Psoas muscle (tissue), 8 donors: ENCODE results near the gene KCNQ5. TPM values are rescaled to one million over a fixed set of nuclear protein-coding genes. Genes with fewer than 3 reads are reported as not detected.

ENCODE experiments used
- ATAC-seq, 4 donors: fragments of 200-7000 bp; cut with Tn5 transposase; one replicate each; pipeline ENCODE4 v1.9.1; 2020; ENCODE audit warnings: moderate library complexity in 3 of 4, mild to moderate bottlenecking in 2 of 4
- DNase-seq, 2 donors: peaks; one replicate each; pipeline ENCODE4 v3.0.0-alpha.2; 2020
- H3K27ac ChIP-seq: fragments of 200-600 bp; one replicate; pipeline ENCODE4 v1.8.0; 2022
- H3K27me3 ChIP-seq, 3 donors: fragments of 200-600 bp in 1 of 3; one replicate each; pipeline versions ENCODE4 v1.6.1 to v1.8.0; 2013 to 2022; ENCODE audit warnings: low read length in 2 of 3, mild to moderate bottlenecking in 2 of 3, moderate library complexity in 1 of 3; ENCODE audit not compliant: insufficient read depth in 3 of 3
- H3K36me3 ChIP-seq, 2 donors: fragments of 200-600 bp in 1 of 2; one replicate each; pipeline versions ENCODE4 v1.6.1 to v1.8.0; 2013 to 2022; ENCODE audit warnings: low read depth in 1 of 2, mild to moderate bottlenecking in 1 of 2, moderate library complexity in 1 of 2; ENCODE audit not compliant: insufficient read depth in 1 of 2
- H3K4me1 ChIP-seq: fragments of 200-600 bp; one replicate; pipeline ENCODE4 v1.8.0; 2022
- H3K4me3 ChIP-seq: fragments of 200-600 bp; one replicate; pipeline ENCODE4 v1.8.0; 2022; ENCODE audit warnings: mild to moderate bottlenecking
- H3K9me3 ChIP-seq: fragments of 200-600 bp; one replicate; pipeline ENCODE4 v1.8.0; 2022
- CTCF ChIP-seq: fragments of 200-600 bp; IDR thresholded peaks from one replicate; pipeline ENCODE4 v1.8.0; 2022; ENCODE audit warnings: antibody characterized with exemption
- WGBS, 3 donors: extraction: QIAGEN DNeasy Blood & Tissue Kit; methylation state at CpG; one replicate each; pipeline versions ENCODE4 v1.1.6 to v1.1.7; 2013; 5-methylcytosine and 5-hydroxymethylcytosine counted together
- intact Hi-C, 2 donors: fragments of 100-400 bp; cut with DNase I; formaldehyde crosslinking; loops; one replicate each; pipeline versions ENCODE4 v1.11.0 to v1.14.2; 2022
- polyA plus RNA-seq, 3 donors: library from polyadenylated mRNA; stranded (reverse); fragments of 200-250 nt; gene quantifications; one replicate each; pipeline ENCODE4 v1.2.3, GENCODE V29; 2013
- total RNA-seq, 4 donors: library from RNA; stranded (reverse); fragmentation: NEBNext Ultra II Directional in 2 of 4; extraction: Animal tissue kit (Norgen Biotek cat#: 25700) in 2 of 4; gene quantifications; one replicate each; pipeline versions ENCODE4 v1.2.1 to v1.2.4, GENCODE V29; 2021 to 2023
- donor health status: healthy with polysubstance abuse.
- donor health status: DM: no; HTN: no; CAD: no; lungs with moderate emphysema.
- donor health status: Bipolar disorder and iron deficiency.
- donor health status: healthy.
- donor health status: DM: yes; HTN: yes; CAD: no.
- donor health status: DM: no; HTN: no; CAD: no.
- donor health status: DM: no; HTN: no; CAD: no.
- donor health status: DM: yes; HTN: yes; CAD: no.

KCNQ5 gene
- total and polyA plus RNA-seq, 7 donors, result 4.4 to 90.7 (median 25.7) TPM

- no peak for TF ChIP-seq CTCF
- WGBS, 3 donors, result 77 to 83% (median 81%) methylated on average over 6 of the region's 6 CpGs
- Histone ChIP-seq H3K36me3 (peaks cover 0 to 39% of the 10 kb centered on the region in 2 donors), H3K27ac (no peak overlapping the region), H3K9me3 (no peaks in the 10 kb centered on the region), H3K27me3 (no peaks in the 10 kb centered on the region), H3K4me3 (no peak overlapping the region), H3K4me1 (no peaks in the 10 kb centered on the region)
- no peak for DNase-seq
- ATAC-seq, result no peak
- intact Hi-C loops, result no loop called here
Observed at GRCh38 chr6:72691249-72691648, 69.4 kb downstream of the KCNQ5 start.

GRCh38 chr6:72696055-72696454, 74.2 kb downstream of the KCNQ5 start:
- intact Hi-C loops, result no loop called here
- 92 to 96% (median 95%) methylated on average over 3 of the region's 3 CpGs for WGBS, 3 donors

GRCh38 chr6:72699159-72699558, 77.3 kb downstream of the KCNQ5 start:
- no peak for ATAC-seq
- DNase-seq, result no peak
- no peak overlapping the region for H3K4me3 ChIP-seq
- H3K4me1 ChIP-seq, result no peaks in the 10 kb centered on the region
- 33 to 54% (median 34%) methylated on average over 1 of the region's 1 CpG for WGBS, 3 donors
- intact Hi-C loops, result no loop called here
- no peak for TF ChIP-seq CTCF
- no peaks in the 10 kb centered on the region for H3K9me3 ChIP-seq
- no peaks in the 10 kb centered on the region for H3K27me3 ChIP-seq
- peaks cover 0 to under 1% of the 10 kb centered on the region in 2 donors for H3K36me3 ChIP-seq
- no peak overlapping the region for H3K27ac ChIP-seq

More at GRCh38 chr6:72696055-72696454, 74.2 kb downstream of the KCNQ5 start:
- ATAC-seq (no peak), DNase-seq (no peak)
- TF ChIP-seq CTCF, result no peak
- H3K27me3 ChIP-seq, result no peaks in the 10 kb centered on the region
- H3K27ac ChIP-seq, result no peak overlapping the region
- H3K4me1 ChIP-seq, result no peaks in the 10 kb centered on the region
- peaks cover 0 to 22% of the 10 kb centered on the region in 2 donors for H3K36me3 ChIP-seq
- H3K9me3 ChIP-seq, result no peaks in the 10 kb centered on the region
- H3K4me3 ChIP-seq, result no peak overlapping the region

- TF ChIP-seq CTCF, result no peak
- Histone ChIP-seq H3K27ac (no peak overlapping the region), H3K36me3 (no peaks in the 10 kb centered on the region), H3K4me1 (no peaks in the 10 kb centered on the region), H3K9me3 (no peaks in the 10 kb centered on the region), H3K4me3 (no peak overlapping the region), H3K27me3 (no peaks in the 10 kb centered on the region)
- DNase-seq (no peak), ATAC-seq (no peak)
- 77 to 84% (median 83%) methylated on average over 3 of the region's 3 CpGs for WGBS, 3 donors
- intact Hi-C loops, result no loop called here
Observed at GRCh38 chr6:72702421-72702820, 80.6 kb downstream of the KCNQ5 start.

GRCh38 chr6:72703093-72703492, 81.2 kb downstream of the KCNQ5 start:
- intact Hi-C loops, result no loop called here
- H3K9me3 ChIP-seq, result no peaks in the 10 kb centered on the region
- ATAC-seq, result peak in 2 of 4 donors; percentile 19 to 22

More at GRCh38 chr6:72703093-72703492, 81.2 kb downstream of the KCNQ5 start:
- no peaks in the 10 kb centered on the region for H3K4me1 ChIP-seq
- TF ChIP-seq CTCF, result no peak
- no peaks in the 10 kb centered on the region for H3K36me3 ChIP-seq
- WGBS, 3 donors, result 43 to 62% (median 49%) methylated on average over 2 of the region's 2 CpGs
- H3K27me3 ChIP-seq, result no peaks in the 10 kb centered on the region
- H3K27ac ChIP-seq, result no peak overlapping the region
- H3K4me3 ChIP-seq, result no peak overlapping the region
- DNase-seq, result no peak
